ENCODE measurements around the gene ASCC3.

The ASCC3 gene, protein sequence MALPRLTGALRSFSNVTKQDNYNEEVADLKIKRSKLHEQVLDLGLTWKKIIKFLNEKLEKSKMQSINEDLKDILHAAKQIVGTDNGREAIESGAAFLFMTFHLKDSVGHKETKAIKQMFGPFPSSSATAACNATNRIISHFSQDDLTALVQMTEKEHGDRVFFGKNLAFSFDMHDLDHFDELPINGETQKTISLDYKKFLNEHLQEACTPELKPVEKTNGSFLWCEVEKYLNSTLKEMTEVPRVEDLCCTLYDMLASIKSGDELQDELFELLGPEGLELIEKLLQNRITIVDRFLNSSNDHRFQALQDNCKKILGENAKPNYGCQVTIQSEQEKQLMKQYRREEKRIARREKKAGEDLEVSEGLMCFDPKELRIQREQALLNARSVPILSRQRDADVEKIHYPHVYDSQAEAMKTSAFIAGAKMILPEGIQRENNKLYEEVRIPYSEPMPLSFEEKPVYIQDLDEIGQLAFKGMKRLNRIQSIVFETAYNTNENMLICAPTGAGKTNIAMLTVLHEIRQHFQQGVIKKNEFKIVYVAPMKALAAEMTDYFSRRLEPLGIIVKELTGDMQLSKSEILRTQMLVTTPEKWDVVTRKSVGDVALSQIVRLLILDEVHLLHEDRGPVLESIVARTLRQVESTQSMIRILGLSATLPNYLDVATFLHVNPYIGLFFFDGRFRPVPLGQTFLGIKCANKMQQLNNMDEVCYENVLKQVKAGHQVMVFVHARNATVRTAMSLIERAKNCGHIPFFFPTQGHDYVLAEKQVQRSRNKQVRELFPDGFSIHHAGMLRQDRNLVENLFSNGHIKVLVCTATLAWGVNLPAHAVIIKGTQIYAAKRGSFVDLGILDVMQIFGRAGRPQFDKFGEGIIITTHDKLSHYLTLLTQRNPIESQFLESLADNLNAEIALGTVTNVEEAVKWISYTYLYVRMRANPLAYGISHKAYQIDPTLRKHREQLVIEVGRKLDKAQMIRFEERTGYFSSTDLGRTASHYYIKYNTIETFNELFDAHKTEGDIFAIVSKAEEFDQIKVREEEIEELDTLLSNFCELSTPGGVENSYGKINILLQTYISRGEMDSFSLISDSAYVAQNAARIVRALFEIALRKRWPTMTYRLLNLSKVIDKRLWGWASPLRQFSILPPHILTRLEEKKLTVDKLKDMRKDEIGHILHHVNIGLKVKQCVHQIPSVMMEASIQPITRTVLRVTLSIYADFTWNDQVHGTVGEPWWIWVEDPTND (N-terminal part only)

DNA sequence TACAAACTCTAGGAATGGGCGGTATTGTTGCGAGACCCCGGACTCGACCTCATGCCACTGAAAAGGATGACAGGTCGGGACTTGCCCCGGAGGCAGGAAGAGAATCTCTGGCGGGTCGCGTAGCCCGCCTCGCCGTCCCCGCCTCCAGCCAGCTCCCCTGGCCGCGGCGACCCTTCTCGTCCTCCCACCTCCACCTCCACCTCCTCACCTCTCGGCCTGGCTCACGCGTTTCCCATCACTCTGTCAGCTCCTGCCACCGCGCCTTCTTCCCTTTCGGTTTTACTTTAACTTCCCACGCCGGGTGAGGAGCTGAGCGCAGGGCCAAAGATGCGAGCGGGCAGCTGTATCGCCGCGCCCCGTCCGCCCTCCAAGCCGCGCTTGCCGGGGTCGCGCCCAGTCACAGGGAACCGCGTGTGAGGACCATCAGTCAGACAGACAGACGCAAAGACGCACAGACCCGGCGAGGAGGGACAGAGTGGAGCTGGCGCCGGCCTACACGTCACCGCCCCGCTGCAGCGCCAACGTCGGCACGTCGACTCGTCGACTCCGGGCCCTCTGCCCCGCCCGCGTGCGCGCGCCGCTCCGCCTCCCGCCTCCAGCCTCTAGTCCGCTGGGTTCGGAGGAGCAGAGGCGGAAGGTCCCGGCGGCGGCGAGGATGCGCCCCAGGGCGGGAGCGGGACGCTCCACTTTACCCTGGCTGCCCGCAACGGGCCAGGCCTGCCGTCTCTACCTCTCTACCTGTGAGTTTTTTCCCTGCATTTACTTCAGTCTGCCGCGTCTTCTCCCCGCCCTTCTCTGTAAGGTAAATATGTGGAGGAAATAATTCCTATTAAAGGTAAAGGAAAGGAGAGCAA is at the start of gene ASCC3:
Gene ASCC3 (minus strand): TSS at position 477 of the 854 bp plus-strand sequence. CDS start 13,332 bp downstream, outside the sequence.
- peaks cover 55% of the 10 kb centered on the region for H3K4me1 Mint-ChIP-seq
- peak within 1 kb of the TSS; percentile 99 for H3K4me3 Mint-ChIP-seq
- H3K27me3 Mint-ChIP-seq (ENCODE audit: low read depth, poor library complexity), result no peaks in the 10 kb centered on the region
- TF ChIP-seq, protein P1, sequence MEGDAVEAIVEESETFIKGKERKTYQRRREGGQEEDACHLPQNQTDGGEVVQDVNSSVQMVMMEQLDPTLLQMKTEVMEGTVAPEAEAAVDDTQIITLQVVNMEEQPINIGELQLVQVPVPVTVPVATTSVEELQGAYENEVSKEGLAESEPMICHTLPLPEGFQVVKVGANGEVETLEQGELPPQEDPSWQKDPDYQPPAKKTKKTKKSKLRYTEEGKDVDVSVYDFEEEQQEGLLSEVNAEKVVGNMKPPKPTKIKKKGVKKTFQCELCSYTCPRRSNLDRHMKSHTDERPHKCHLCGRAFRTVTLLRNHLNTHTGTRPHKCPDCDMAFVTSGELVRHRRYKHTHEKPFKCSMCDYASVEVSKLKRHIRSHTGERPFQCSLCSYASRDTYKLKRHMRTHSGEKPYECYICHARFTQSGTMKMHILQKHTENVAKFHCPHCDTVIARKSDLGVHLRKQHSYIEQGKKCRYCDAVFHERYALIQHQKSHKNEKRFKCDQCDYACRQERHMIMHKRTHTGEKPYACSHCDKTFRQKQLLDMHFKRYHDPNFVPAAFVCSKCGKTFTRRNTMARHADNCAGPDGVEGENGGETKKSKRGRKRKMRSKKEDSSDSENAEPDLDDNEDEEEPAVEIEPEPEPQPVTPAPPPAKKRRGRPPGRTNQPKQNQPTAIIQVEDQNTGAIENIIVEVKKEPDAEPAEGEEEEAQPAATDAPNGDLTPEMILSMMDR (IDR thresholded peaks at IDR 0.05), result no peak
- peaks cover 8% of the 10 kb centered on the region for H3K9me3 Mint-ChIP-seq
- H3K27ac Mint-ChIP-seq, result peak within 1 kb of the TSS; percentile 100
- peaks cover 12% of the 10 kb centered on the region for H3K36me3 Mint-ChIP-seq (ENCODE audit: low read depth)
- DNase-seq, result peak; percentile 91

DNA sequence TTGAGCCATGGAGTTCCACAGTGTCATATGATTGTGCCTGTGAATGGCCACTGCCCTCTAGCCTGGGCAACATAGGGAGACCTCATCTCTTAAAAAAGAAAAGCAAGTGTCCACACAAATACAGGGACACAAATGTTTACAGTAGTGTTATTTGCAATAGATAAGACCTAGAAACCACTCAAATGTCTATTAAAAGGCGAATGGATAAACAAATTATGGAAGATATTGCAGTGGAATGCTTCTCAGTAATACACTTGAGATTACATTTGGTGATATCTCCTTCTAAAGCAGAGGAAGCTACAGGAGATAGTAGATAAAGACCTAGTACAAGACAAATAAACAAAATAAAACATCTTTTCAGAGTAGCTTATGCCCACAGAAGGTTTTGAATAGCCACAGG is 44.6 kb upstream of the ASCC3 start:
- Mint-ChIP-seq H3K4me1 (no peaks in the 10 kb centered on the region), H3K27me3 (ENCODE audit: low read depth, poor library complexity) (no peaks in the 10 kb centered on the region), H3K27ac (no peak overlapping the region), H3K36me3 (ENCODE audit: low read depth) (no peaks in the 10 kb centered on the region), H3K9me3 (no peaks in the 10 kb centered on the region), H3K4me3 (no peak overlapping the region)
- TF ChIP-seq, protein P1 (IDR thresholded peaks at IDR 0.05), result no peak
- no peak for DNase-seq

DNA sequence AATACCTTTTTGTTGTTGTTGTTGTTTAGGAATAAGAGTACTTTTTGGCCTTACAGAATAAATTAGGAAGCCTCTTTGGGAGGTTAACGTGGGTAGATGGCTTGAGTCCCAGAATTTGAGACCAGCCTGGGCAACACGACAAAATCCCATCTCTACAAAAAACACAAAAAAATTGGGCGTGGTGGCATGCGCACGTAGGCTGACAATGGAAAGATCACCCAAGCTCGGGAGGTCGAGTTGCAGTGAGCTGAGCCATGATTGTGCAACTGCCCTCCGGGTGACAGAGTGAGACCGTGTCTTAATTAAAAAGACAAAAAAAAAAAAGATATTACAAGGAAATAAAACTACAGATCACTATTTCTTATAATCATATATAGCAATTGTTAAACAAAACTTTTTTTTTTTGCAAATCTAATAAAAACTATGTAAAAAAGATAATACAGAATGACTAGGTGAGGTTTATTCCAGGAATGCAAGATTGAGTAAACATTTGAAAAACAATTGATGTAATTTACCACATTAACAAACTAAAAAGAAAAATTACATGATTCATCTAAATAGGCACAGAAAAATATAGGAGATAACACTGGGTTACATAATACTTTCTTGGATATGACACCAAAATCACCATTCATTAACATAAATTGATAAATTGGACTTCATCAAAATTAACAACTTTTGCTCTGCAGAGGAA is 43.6 kb upstream of the ASCC3 start:
- TF ChIP-seq, protein P1 (IDR thresholded peaks at IDR 0.05), result no peak

DNA sequence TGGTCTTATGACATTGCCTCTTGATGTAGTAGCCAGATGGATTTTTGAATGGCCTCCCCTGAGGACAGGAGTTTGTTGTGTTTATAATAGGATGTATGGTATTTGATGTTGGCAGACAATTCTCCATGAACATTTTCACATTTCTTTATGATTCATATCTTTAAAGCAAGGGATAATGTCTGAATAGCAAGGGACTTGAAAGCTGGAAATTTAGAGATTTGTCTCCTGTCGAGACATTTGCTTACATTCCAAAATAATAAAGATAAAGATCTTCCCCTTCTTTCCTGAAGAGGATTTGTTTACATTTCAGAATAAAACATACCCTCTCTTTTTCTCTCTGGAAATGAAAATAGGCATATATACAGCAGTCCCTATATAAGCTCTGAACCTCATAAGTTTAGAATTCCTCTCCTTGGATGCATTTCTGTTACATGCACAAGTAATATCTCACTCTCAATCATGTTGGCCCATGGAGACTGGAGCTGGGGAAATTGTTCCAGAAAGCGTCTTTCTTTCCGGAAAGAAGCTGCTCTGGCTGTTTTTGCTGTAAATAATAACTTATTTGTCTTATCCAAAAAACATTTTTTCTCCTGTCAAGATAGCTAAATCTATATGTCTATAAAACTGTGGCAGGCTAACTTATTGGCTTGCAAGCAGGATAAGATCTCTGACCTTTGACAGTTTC is 42.5 kb upstream of the ASCC3 start:
- no peaks in the 10 kb centered on the region for H3K27me3 Mint-ChIP-seq (ENCODE audit: low read depth, poor library complexity)
- H3K4me3 Mint-ChIP-seq, result no peak overlapping the region
- no peaks in the 10 kb centered on the region for H3K4me1 Mint-ChIP-seq
- H3K36me3 Mint-ChIP-seq (ENCODE audit: low read depth), result no peaks in the 10 kb centered on the region
- no peak for DNase-seq
- TF ChIP-seq, protein P1 (IDR thresholded peaks at IDR 0.05), result no peak
- H3K9me3 Mint-ChIP-seq, result no peaks in the 10 kb centered on the region
- no peak overlapping the region for H3K27ac Mint-ChIP-seq

More for the DNA sequence above, 43.6 kb upstream of the ASCC3 start:
- no peak for DNase-seq
- H3K4me1 Mint-ChIP-seq, result no peaks in the 10 kb centered on the region
- H3K4me3 Mint-ChIP-seq, result no peak overlapping the region
- H3K9me3 Mint-ChIP-seq, result no peaks in the 10 kb centered on the region
- H3K27me3 Mint-ChIP-seq (ENCODE audit: low read depth, poor library complexity), result no peaks in the 10 kb centered on the region
- H3K27ac Mint-ChIP-seq, result peak overlapping the region; percentile 30
- no peaks in the 10 kb centered on the region for H3K36me3 Mint-ChIP-seq (ENCODE audit: low read depth)
